Body of pancreas (tissue), 4 donors: ENCODE data around the gene ELAVL2.

ENCODE experiments used
- POLR2A ChIP-seq, 3 donors: fragments of 450-650 bp; IDR thresholded peaks; one replicate each; pipeline ENCODE4 v1.6.1; 2016; ENCODE audit warnings: antibody characterized with exemption in 3 of 3, mild to moderate bottlenecking in 2 of 3
- TF ChIP-seq, protein P1 (sequence below), 7 experiments: fragments of 450-650 bp in 4 of 7; fragments of 200-600 bp in 3 of 7; sonication (generic) in 3 of 7; IDR thresholded peaks; one replicate each; pipeline ENCODE4 v1.5.1; 2016 to 2019; ENCODE audit warnings: antibody characterized with exemption in 7 of 7

DNA sequence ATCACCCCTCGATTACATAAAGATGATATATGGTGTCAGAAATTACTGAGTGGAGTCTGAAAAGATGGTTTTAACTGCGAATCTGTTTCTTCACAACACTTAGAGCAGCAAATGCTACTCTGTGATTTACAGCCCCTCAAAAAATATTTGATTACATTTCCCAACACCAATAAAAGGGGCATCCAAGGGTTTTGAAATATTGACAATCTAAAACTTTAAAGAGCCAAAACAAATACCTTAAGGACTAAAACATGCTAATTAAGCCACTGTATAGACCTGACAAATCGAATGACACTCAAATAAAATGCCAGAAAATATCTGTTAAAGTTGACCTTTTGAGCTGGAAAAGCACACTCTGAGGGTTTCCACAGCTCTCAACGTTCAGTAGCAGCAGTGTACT is 73.2 kb downstream of the ELAVL2 start:
- TF ChIP-seq, protein P1, sequence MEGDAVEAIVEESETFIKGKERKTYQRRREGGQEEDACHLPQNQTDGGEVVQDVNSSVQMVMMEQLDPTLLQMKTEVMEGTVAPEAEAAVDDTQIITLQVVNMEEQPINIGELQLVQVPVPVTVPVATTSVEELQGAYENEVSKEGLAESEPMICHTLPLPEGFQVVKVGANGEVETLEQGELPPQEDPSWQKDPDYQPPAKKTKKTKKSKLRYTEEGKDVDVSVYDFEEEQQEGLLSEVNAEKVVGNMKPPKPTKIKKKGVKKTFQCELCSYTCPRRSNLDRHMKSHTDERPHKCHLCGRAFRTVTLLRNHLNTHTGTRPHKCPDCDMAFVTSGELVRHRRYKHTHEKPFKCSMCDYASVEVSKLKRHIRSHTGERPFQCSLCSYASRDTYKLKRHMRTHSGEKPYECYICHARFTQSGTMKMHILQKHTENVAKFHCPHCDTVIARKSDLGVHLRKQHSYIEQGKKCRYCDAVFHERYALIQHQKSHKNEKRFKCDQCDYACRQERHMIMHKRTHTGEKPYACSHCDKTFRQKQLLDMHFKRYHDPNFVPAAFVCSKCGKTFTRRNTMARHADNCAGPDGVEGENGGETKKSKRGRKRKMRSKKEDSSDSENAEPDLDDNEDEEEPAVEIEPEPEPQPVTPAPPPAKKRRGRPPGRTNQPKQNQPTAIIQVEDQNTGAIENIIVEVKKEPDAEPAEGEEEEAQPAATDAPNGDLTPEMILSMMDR (IDR thresholded peaks at IDR 0.05): no peak
- no peak for TF ChIP-seq POLR2A (IDR thresholded peaks at IDR 0.05)
